Rectal smooth muscle tissue (tissue), 1 donor: Measurements from ENCODE around the gene RAD51AP1.

Experiments
- H3K27ac ChIP-seq: one replicate; pipeline ENCODE4 v1.7.0; 2013; ENCODE audit warnings: low read depth, low read length, inconsistent platforms
- H3K27me3 ChIP-seq: one replicate; pipeline ENCODE4 v1.7.0; 2013; ENCODE audit warnings: low read length; ENCODE audit not compliant: control insufficient read depth, insufficient read depth
- H3K36me3 ChIP-seq: one replicate; pipeline ENCODE4 v1.7.0; 2013; ENCODE audit warnings: low read length; ENCODE audit not compliant: control insufficient read depth, insufficient read depth
- H3K4me1 ChIP-seq: one replicate; pipeline ENCODE4 v1.7.0; 2013; ENCODE audit warnings: low read length; ENCODE audit not compliant: control insufficient read depth, insufficient read depth
- H3K4me3 ChIP-seq: one replicate; pipeline ENCODE4 v1.7.0; 2013; ENCODE audit warnings: low read length
- H3K9ac ChIP-seq: one replicate; pipeline ENCODE4 v1.7.0; 2013; ENCODE audit warnings: low read length

The RAD51AP1 gene

DNA sequence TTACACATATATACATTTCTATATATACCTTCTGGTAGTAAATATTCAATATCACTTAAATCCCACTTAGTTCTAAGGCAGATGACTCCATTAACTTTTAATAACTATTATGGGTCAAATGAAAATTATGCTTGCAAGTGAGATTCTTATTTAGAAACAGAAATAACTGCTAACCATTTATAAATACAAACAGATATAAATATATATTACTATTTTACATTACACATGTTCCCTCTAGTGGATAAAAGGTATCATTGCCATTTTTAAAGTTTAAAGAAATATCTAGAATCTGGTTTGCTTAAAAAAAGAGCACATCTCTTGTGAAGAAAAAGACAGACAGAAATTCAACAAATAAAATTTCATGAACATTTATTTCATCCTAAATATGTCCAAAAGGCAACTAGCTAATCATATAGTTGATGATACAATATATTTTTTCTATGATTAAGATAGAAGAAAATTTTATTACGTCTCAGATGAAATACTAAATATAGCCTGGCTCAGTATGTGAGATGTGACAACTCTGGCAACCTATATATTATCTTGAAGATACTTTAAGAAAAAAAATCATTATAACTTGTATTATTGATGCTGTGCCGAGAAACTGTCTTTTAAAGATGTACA, 11.7 kb upstream of the RAD51AP1 start:
- H3K36me3 ChIP-seq: no peaks in the 10 kb centered on the region
- H3K27ac ChIP-seq: no peak overlapping the region
- H3K4me3 ChIP-seq: no peak overlapping the region
- no peaks in the 10 kb centered on the region for H3K27me3 ChIP-seq
- no peak overlapping the region for H3K9ac ChIP-seq
- no peaks in the 10 kb centered on the region for H3K4me1 ChIP-seq

- H3K4me1 ChIP-seq: no peaks in the 10 kb centered on the region
- no peak overlapping the region for H3K9ac ChIP-seq
- peaks cover 4% of the 10 kb centered on the region for H3K36me3 ChIP-seq
- H3K4me3 ChIP-seq: no peak overlapping the region
- no peak overlapping the region for H3K27ac ChIP-seq
- no peaks in the 10 kb centered on the region for H3K27me3 ChIP-seq
Measured at GRCh38 chr12:4530160-4530559, 8.5 kb upstream of the RAD51AP1 start.

GRCh38 chr12:4530982-4531586, 7.6 kb upstream of the RAD51AP1 start:
- no peak overlapping the region for H3K4me3 ChIP-seq
- no peaks in the 10 kb centered on the region for H3K27me3 ChIP-seq
- no peak overlapping the region for H3K27ac ChIP-seq
- H3K36me3 ChIP-seq: peaks cover 5% of the 10 kb centered on the region
- H3K9ac ChIP-seq: no peak overlapping the region
- H3K4me1 ChIP-seq: no peaks in the 10 kb centered on the region

DNA sequence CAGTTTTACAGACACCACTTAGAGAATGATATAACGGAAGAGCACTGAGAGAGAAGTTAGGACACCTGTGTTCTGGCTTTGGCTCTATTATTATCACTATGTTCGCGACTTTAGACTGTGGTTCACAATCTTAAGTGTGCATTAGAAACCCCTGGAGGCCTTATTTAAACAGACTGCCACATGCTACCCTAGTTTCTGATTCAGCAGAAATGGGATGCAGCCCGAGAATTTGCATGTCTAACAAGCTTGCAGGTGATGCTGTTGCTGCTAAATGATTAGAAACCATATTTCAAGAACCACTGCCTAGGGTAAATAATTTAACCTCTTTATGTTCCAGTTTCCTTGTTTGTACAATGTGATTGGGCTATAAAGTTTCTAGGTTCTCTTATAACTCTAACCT, 3.6 kb upstream of the RAD51AP1 start:
- Histone ChIP-seq H3K27ac (no peak overlapping the region), H3K36me3 (peaks cover 5% of the 10 kb centered on the region), H3K27me3 (no peaks in the 10 kb centered on the region), H3K9ac (no peak overlapping the region), H3K4me1 (peaks cover 13% of the 10 kb centered on the region), H3K4me3 (no peak overlapping the region)

DNA sequence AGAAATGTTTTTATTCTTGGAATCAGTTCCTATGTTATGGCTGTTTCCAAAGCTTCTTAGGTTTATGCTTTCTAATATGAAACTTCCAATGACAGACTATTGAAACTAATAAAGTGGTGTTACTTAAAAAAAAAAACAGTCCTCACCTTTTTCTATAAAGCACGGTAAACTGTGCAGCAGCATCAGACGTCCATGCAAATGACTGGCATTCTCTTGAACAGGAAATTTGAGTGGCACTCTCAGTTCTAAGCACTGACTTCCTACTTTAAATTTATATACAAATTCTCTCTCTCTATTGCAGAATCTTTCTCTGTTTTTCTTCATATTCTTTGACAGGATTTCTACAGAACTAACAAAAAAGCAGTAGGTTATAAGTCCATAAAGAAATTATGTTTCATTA, 2.8 kb upstream of the RAD51AP1 start:
- H3K4me3 ChIP-seq: no peak overlapping the region
- no peak overlapping the region for H3K9ac ChIP-seq
- peaks cover 5% of the 10 kb centered on the region for H3K36me3 ChIP-seq
- peaks cover 13% of the 10 kb centered on the region for H3K4me1 ChIP-seq
- no peaks in the 10 kb centered on the region for H3K27me3 ChIP-seq
- no peak overlapping the region for H3K27ac ChIP-seq

DNA sequence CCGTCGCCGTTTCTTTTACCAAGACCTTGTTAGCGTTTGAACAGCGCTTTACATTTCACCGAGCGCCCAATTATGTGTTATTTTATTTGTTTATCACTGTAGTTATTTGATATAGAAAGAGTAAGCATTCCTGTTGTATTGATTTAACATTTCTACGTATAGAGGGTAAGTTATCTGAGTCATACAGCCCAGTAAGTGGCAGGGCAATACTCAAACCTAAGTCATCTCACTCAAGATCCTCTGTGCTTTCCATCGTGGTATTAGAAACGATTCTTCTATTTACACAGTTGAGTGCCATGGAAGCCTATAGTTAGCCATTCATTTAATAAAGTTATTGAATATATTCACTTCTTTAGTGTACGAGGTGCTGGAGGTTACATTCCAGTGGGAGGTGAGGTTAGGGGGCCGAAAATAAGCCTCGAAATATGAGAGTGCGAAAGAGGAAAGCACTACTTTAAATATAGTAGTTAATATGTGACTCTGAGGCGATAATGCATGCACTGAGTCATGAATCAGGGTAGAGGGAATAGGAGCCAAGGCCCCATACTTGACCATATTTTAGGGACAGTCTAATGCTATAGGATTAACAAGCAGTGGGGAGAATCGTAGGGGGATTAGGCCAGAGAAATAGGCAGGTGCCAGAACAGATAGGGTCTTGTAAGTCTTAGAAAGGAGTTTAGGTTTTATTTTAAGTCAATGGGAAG, 629 bp downstream of the RAD51AP1 start:
- H3K4me1 ChIP-seq: peaks cover 13% of the 10 kb centered on the region
- peaks cover 2% of the 10 kb centered on the region for H3K36me3 ChIP-seq
- peak overlapping the region; percentile 83 for H3K9ac ChIP-seq
- H3K27me3 ChIP-seq: no peaks in the 10 kb centered on the region
- no peak overlapping the region for H3K27ac ChIP-seq
- peak overlapping the region; percentile 96 for H3K4me3 ChIP-seq

GRCh38 chr12:4540170-4540569, 1.5 kb downstream of the RAD51AP1 start:
- H3K9ac ChIP-seq: no peak overlapping the region
- H3K36me3 ChIP-seq: peaks cover under 1% of the 10 kb centered on the region
- H3K27ac ChIP-seq: no peak overlapping the region
- H3K4me3 ChIP-seq: no peak overlapping the region
- H3K4me1 ChIP-seq: peaks cover 13% of the 10 kb centered on the region
- no peaks in the 10 kb centered on the region for H3K27me3 ChIP-seq

DNA sequence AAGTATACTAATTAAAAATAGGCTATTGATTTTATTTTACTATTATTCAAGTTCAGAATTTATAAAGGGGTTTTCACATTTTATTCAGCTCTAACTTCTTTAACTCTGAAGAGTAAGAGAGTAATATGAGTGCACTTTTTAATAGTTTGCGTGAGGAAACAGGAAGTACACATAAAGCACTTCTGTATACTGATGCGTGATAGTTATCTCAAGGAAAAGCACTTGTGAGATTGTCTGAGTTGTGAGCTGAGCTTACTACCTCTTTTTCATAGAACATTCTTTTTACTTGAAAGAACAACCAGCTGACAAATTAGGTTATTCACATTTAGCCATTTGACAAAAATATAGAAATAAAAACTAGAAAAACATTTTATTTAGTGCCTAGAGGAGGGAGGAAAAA, 1.9 kb downstream of the RAD51AP1 start:
- Histone ChIP-seq H3K27ac (no peak overlapping the region), H3K4me3 (no peak overlapping the region), H3K36me3 (no peaks in the 10 kb centered on the region), H3K4me1 (peaks cover 13% of the 10 kb centered on the region), H3K27me3 (no peaks in the 10 kb centered on the region), H3K9ac (no peak overlapping the region)

DNA sequence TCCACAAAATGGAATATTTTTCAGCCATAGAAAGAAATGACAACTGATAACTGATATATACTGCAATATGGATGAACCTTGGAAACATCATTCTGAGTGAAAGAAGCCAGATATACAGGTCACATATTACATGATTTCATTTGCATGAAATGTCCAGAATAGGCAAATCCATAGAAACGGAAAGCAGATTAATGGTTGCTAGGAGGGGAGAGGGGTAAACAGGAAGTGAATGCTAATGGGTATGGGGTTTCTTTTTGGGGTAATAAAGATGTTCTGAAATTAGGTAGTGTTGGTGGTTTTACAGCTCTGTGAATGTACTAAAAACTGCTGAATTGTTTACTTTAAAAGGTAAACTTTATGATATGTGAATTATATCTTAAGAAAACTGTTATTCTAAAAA, 6.5 kb downstream of the RAD51AP1 start:
- Histone ChIP-seq H3K27me3 (no peaks in the 10 kb centered on the region), H3K4me1 (no peaks in the 10 kb centered on the region), H3K27ac (no peak overlapping the region), H3K36me3 (no peaks in the 10 kb centered on the region), H3K9ac (no peak overlapping the region), H3K4me3 (no peak overlapping the region)

GRCh38 chr12:4552191-4552590, 13.5 kb downstream of the RAD51AP1 start:
- no peaks in the 10 kb centered on the region for H3K27me3 ChIP-seq
- no peak overlapping the region for H3K27ac ChIP-seq
- no peak overlapping the region for H3K9ac ChIP-seq
- no peaks in the 10 kb centered on the region for H3K4me1 ChIP-seq
- H3K4me3 ChIP-seq: no peak overlapping the region
- no peaks in the 10 kb centered on the region for H3K36me3 ChIP-seq

DNA sequence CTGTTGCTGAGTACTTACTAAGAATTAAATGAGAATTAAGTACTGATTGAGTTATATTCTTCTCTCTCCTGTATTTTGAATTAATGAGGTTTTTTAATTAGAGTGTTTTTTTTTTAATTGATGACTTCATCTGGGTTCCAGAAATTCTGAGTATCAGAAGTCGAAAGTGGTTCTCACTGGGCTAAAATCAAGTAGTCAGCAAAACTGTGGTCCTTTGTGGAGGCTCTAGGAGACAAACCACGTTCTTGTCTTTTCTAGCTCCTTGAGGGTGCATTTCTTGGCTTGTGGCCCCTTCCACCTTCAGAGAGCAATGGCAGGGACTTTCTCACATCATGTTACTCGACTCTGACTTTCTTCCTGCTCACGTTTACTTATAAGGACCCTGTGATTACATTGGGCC, 15.3 kb downstream of the RAD51AP1 start:
- Histone ChIP-seq H3K4me1 (no peaks in the 10 kb centered on the region), H3K27ac (no peak overlapping the region), H3K36me3 (no peaks in the 10 kb centered on the region), H3K4me3 (no peak overlapping the region), H3K27me3 (no peaks in the 10 kb centered on the region), H3K9ac (no peak overlapping the region)

DNA sequence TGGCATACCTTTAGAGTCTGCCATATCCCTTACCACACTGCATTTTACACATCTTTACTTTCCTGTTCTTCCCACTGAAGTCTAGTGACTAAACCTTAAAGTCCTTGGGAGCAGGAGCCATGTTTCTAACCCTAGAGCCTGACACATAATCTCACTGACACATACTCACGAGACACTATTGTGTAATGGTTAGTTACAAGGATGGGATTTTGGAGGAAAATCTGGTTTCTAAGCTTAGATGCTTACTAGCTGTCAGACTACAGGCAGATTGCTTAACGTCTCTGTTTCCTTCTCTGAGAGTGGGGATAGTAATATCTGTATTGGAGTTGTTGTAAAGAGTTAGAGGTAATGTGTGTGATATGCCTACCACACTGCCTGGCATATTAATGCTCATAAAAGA, 17.1 kb downstream of the RAD51AP1 start:
- H3K4me1 ChIP-seq: no peaks in the 10 kb centered on the region
- no peaks in the 10 kb centered on the region for H3K36me3 ChIP-seq
- H3K9ac ChIP-seq: no peak overlapping the region
- H3K27me3 ChIP-seq: no peaks in the 10 kb centered on the region
- H3K4me3 ChIP-seq: no peak overlapping the region
- H3K27ac ChIP-seq: no peak overlapping the region
